Type B pancreatic cell (in vitro differentiated cells): Measurements from ENCODE around the gene STK31. TPM values are rescaled to one million over a fixed set of nuclear protein-coding genes. Genes with fewer than 3 reads are reported as not detected.
"Not testable (repeated sequence)": the region's sequence is repeated elsewhere in the genome, so short reads cannot be mapped to it uniquely, and the experiment has no call there.

Experiments
- DNase-seq: peaks from one replicate; pipeline ENCODE4 v3.0.0; 2021; ENCODE audit warnings: mixed read lengths; ENCODE audit not compliant: unreplicated experiment; ENCODE audit errors: extremely low spot score
- H3K27ac Mint-ChIP-seq: 2 replicates; pipeline ENCODE4 v1.8.0; 2021; ENCODE audit warnings: mild to moderate bottlenecking, mixed read lengths
- H3K27me3 Mint-ChIP-seq: 2 replicates; pipeline ENCODE4 v1.8.0; 2021; ENCODE audit warnings: mixed read lengths
- H3K36me3 Mint-ChIP-seq: 2 replicates; pipeline ENCODE4 v1.8.0; 2021; ENCODE audit warnings: mixed read lengths
- H3K4me1 Mint-ChIP-seq: one replicate; pipeline ENCODE4 v1.8.0; 2021; ENCODE audit warnings: mixed read lengths; ENCODE audit not compliant: unreplicated experiment
- H3K4me3 Mint-ChIP-seq: 2 replicates; pipeline ENCODE4 v1.8.0; 2021; ENCODE audit warnings: mild to moderate bottlenecking, mixed read lengths
- H3K9me3 Mint-ChIP-seq: 2 replicates; pipeline ENCODE4 v1.8.0; 2021; ENCODE audit warnings: mixed read lengths
- total RNA-seq: library from RNA; stranded (reverse); gene quantifications from 2 replicates; pipeline ENCODE4 v1.2.1, GENCODE V29; 2021; ENCODE audit warnings: low replicate concordance
- TF ChIP-seq, protein P1 (sequence below): fragments of 200-600 bp; sonication (generic); conservative IDR thresholded peaks from 2 replicates; pipeline ENCODE4 v1.5.0; 2021; ENCODE audit warnings: antibody characterized with exemption, mild to moderate bottlenecking

STK31 gene
- total RNA-seq, 1 donor from 2014 or later, result 0.43 TPM

DNA sequence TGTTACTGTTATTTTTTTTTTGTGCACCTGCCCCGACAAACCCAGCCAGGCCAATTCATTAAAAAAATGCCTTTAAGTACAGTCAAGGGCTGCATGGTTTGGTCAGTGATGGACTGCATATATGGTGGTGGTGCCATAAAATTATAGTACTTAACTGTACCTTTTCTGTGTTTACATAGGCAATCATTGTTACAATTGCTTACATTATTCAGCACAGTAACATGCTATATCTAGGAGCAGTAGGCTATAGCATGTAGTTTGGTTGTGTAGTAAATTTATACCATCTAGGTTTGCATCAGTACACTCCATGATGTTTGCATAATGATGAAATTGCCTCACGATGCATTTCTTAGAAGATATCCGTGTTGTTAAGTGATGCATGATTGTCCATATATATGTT, 58.0 kb downstream of the STK31 start:
- DNase-seq, result no peak
- Mint-ChIP-seq H3K27ac (no peak overlapping the region), H3K4me1 (no peaks in the 10 kb centered on the region), H3K9me3 (no peaks in the 10 kb centered on the region), H3K4me3 (no peak overlapping the region), H3K36me3 (no peaks in the 10 kb centered on the region), H3K27me3 (no peaks in the 10 kb centered on the region)
- TF ChIP-seq, protein P1, sequence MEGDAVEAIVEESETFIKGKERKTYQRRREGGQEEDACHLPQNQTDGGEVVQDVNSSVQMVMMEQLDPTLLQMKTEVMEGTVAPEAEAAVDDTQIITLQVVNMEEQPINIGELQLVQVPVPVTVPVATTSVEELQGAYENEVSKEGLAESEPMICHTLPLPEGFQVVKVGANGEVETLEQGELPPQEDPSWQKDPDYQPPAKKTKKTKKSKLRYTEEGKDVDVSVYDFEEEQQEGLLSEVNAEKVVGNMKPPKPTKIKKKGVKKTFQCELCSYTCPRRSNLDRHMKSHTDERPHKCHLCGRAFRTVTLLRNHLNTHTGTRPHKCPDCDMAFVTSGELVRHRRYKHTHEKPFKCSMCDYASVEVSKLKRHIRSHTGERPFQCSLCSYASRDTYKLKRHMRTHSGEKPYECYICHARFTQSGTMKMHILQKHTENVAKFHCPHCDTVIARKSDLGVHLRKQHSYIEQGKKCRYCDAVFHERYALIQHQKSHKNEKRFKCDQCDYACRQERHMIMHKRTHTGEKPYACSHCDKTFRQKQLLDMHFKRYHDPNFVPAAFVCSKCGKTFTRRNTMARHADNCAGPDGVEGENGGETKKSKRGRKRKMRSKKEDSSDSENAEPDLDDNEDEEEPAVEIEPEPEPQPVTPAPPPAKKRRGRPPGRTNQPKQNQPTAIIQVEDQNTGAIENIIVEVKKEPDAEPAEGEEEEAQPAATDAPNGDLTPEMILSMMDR, result no peak

DNA sequence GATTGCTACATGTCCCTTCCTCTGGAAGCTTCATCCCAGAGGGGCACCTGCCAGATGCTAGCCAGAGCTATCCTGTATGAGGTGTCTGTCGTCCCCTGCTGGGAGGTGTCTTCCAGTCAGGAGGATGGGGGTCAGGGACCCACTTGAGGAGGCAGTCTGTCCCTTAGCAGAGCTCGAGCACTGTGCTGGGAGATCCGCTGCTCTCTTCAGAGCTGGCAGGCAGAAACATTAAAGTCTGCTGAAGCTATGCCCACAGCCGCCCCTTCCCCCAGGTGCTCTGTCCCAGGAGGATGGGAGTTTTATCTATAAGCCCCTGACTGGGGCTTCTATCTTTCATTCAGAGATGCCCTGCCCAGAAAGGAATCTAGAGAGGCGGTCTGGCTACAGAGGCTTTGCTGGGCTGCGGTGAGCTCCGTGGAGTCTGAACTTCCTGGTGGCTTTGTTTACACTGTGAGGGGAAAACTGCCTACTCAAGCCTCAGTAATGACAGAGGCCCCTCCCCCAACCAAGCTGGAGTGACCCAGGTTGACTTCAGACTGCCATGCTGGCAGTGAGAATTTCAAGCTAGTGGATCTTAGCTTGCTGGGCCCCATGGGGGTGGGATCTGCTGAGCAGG, 69.3 kb downstream of the STK31 start:
- not testable (repeated sequence) for H3K27ac Mint-ChIP-seq, H3K4me3 Mint-ChIP-seq

DNA sequence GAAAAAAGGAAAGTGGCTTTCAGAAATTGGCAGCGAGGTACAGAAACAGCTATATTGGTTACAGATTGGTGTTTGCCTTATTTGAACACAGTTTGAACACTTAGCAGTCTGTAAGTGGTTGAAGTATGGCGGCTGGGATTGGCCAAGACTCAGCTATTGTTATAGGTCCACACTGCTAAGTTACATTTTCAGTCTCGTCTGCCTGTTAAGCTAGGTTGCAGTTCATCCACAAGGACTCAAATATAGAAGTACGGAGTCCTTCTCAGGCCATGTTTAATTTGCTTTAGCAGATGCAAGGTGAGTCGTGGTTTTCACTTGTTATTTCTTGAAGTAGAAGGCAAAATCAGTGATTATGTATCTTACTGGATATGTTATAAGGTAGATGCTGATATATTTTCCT, 73.1 kb downstream of the STK31 start:
- DNase-seq, result no peak
- Mint-ChIP-seq H3K36me3 (no peaks in the 10 kb centered on the region), H3K27ac (no peak overlapping the region), H3K27me3 (no peaks in the 10 kb centered on the region), H3K4me3 (no peak overlapping the region), H3K9me3 (no peaks in the 10 kb centered on the region), H3K4me1 (no peaks in the 10 kb centered on the region)
- TF ChIP-seq, protein P1, result no peak

More for the DNA sequence above, 69.3 kb downstream of the STK31 start:
- not testable (repeated sequence) for H3K4me1 Mint-ChIP-seq, H3K27me3 Mint-ChIP-seq, H3K9me3 Mint-ChIP-seq, H3K36me3 Mint-ChIP-seq, DNase-seq

DNA sequence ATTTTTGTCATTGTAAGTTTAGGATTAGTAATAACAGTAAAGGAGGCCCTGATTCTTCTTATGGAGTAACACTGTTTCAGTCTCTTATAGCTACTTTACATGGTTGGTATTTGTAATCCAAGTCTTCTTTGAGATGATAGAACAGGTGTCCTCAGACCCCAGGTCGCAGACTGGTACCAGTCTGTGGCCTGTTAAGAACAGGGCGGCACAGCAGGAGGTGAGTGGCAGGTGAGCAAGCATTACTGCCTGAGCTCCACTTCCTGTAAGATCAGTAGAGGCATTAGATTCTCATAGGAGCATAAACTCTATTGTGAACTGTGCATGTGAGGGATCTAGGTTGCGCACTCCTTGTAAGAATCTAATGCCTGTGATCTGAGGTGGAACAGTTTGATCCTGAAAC, 77.3 kb downstream of the STK31 start:
- no peak overlapping the region for H3K27ac Mint-ChIP-seq

DNA sequence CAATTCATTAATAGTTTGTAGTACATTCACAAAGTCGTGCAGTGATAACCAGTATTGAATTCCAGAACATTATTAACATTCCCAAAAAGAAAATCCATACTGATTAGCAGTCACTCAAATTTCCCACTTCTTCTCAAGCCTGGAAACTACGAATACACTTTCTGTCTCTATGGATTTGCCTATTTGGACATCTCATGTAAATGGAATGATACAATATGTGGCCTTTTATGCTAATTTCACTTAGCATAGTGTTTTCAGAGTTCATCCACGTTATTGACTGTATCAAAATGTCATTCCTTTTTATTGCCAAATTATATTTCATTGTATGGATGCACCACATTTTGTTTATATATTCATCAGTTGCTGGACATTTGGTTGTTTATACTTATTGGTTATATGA, 78.8 kb downstream of the STK31 start:
- no peaks in the 10 kb centered on the region for H3K36me3 Mint-ChIP-seq
- no peaks in the 10 kb centered on the region for H3K9me3 Mint-ChIP-seq
- H3K27me3 Mint-ChIP-seq, result no peaks in the 10 kb centered on the region
- no peak overlapping the region for H3K27ac Mint-ChIP-seq
- TF ChIP-seq, protein P1, result no peak
- no peak for DNase-seq
- H3K4me1 Mint-ChIP-seq, result no peaks in the 10 kb centered on the region
- no peak overlapping the region for H3K4me3 Mint-ChIP-seq

More for the DNA sequence above, 77.3 kb downstream of the STK31 start:
- Mint-ChIP-seq H3K4me1 (no peaks in the 10 kb centered on the region), H3K36me3 (no peaks in the 10 kb centered on the region), H3K4me3 (no peak overlapping the region), H3K27me3 (no peaks in the 10 kb centered on the region), H3K9me3 (no peaks in the 10 kb centered on the region)
- no peak for DNase-seq
- TF ChIP-seq, protein P1, result no peak

DNA sequence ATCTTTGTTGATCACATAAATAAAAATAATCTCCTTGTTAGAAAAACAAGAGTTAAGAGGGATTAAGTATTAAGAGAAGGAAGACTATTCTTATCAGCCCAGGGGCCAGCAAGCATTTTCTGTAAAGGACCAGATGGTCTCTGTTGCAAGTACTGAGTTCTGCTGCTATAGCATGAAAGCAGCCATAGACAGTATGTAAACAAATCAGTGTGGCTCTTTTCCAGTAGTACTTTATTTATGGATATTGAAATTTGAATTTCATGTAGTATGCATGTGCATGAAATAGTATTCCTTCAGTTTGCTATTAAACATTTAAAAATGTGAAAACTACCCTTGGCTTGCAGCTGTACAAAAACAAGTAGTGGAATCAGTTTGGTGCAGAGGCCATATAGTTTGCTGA, 81.7 kb downstream of the STK31 start:
- H3K4me1 Mint-ChIP-seq, result no peaks in the 10 kb centered on the region
- no peak for DNase-seq
- no peaks in the 10 kb centered on the region for H3K36me3 Mint-ChIP-seq
- no peak overlapping the region for H3K4me3 Mint-ChIP-seq
- H3K9me3 Mint-ChIP-seq, result peaks cover 8% of the 10 kb centered on the region
- H3K27me3 Mint-ChIP-seq, result no peaks in the 10 kb centered on the region
- TF ChIP-seq, protein P1, result no peak
- no peak overlapping the region for H3K27ac Mint-ChIP-seq
